Measurements from ENCODE around the gene GLIPR1L1.

Gene GLIPR1L1

DNA sequence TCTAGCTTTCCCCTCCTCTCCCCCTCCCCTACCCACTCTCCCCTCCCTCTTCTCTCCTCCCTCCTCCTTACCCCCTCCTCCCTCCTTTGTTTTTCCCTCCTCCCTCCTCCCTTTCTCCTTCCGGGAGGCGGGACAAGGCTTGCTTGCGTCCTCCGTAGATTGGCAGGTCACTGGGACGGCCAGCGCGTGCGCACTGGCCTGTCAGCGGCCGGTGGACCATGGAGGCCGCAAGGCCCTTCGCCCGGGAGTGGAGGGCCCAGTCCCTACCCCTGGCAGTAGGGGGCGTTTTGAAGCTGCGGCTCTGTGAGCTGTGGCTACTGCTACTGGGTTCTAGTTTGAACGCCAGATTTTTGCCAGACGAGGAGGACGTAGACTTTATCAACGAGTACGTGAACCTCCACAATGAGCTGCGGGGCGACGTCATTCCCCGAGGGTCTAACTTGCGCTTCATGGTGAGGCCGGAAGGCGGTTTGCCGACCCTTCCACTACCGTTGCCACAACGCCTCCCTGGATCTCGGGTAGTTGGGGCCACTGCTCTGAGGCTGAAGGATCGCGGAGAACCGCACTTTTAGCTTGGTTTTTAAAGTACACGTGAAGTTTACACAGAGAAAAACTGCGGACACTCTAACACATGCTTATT is 56.5 kb downstream of the GLIPR1L1 start, which contains the start of gene GLIPR1L2:
TSS of gene GLIPR1L2 (plus strand) at position 191 of the 640 bp plus-strand sequence. CDS start at position 219, 28 bp downstream.
- Histone ChIP-seq H3K36me3 (ENCODE audit: control insufficient read depth in 2 of 2, insufficient read depth in 1 of 2, low read length in 2 of 2) (no peaks in the 10 kb centered on the region), H3K27ac (ENCODE audit: extremely low read depth, low read depth, low read length) (peak within 1 kb of the TSS; percentile 87), H3K4me1 (ENCODE audit: control insufficient read depth, insufficient read depth, low read length) (peaks cover 6% of the 10 kb centered on the region), H3K9me3 (ENCODE audit: control insufficient read depth, insufficient read depth, low read depth, low read length) (no peaks in the 10 kb centered on the region), H3K4me3 (ENCODE audit: low read depth, low read length) (peak within 1 kb of the TSS; percentile 69)
- POLR2A ChIA-PET: interaction anchor here (0.6 to 1.1 kb wide), 6 partner anchors 43 to 1149 kb away, joined by 3 to 5 read pairs (median 4); partner anchors contain the start of genes CAPS2 and GLIPR1
- CTCF ChIA-PET: interaction anchor here (0.5 to 1.6 kb wide), 30 partner anchors 8 to 1894 kb away, joined by 3 to 7 read pairs (median 3); partner anchors contain the start of gene KRR1
- TF ChIP-seq ZNF2 (tag by site-specific recombination; IDR thresholded peaks at IDR 0.05) (peak; percentile 95), ZNF391 (tag by site-specific recombination; IDR thresholded peaks at IDR 0.05; ENCODE audit: borderline replicate concordance, low read depth) (no peak), ZNF596 (tag by site-specific recombination; IDR thresholded peaks at IDR 0.05) (no peak), ZNF324 (tag by site-specific recombination; IDR thresholded peaks at IDR 0.05) (0 out of 2 replicates have a peak, but pooled peaks have one; percentile 27), PRDM1 (tag by site-specific recombination; IDR thresholded peaks at IDR 0.05) (peak; percentile 97), ZNF398 (tag by site-specific recombination; IDR thresholded peaks at IDR 0.05) (peak; percentile 100), ZNF76 (tag by site-specific recombination; IDR thresholded peaks at IDR 0.05; ENCODE audit: borderline replicate concordance, low read depth) (0 out of 2 replicates have a peak, but pooled peaks have one; percentile 47), ZNF184 (tag by site-specific recombination; IDR thresholded peaks at IDR 0.05) (no peak), ZSCAN23 (tag by site-specific recombination; IDR thresholded peaks at IDR 0.05) (no peak), ZNF549 (tag by site-specific recombination; IDR thresholded peaks at IDR 0.05) (no peak), HOXA7 (CRISPR knock-in tag; IDR thresholded peaks at IDR 0.05; ENCODE audit: borderline replicate concordance) (no peak), MYNN (tag by site-specific recombination; IDR thresholded peaks at IDR 0.05; ENCODE audit: borderline replicate concordance) (no peak), ZNF354C (tag by site-specific recombination; IDR thresholded peaks at IDR 0.05; ENCODE audit: borderline replicate concordance, low read depth) (no peak), SETDB1 (IDR thresholded peaks at IDR 0.05; ENCODE audit: insufficient read length, low read length) (no peak), ZNF148 (tag by site-specific recombination; IDR thresholded peaks at IDR 0.05; ENCODE audit: borderline replicate concordance) (no peak), ZEB2 (tag by site-specific recombination; IDR thresholded peaks at IDR 0.05) (0 out of 2 replicates have a peak, but pooled peaks have one; percentile 58), ZNF555 (tag by site-specific recombination; conservative IDR thresholded peaks at IDR 0.05) (no peak), PRDM2 (tag by site-specific recombination; IDR thresholded peaks at IDR 0.05; ENCODE audit: borderline replicate concordance) (no peak), TCF7L2 (IDR thresholded peaks at IDR 0.05; ENCODE audit: borderline replicate concordance, low read depth, low read length) (no peak), ZBTB8A (tag by site-specific recombination; IDR thresholded peaks at IDR 0.05) (peak; percentile 68; the same call in 1 of the 2 replicates), ZNF155 (tag by site-specific recombination; IDR thresholded peaks at IDR 0.05) (no peak), ZBTB20 (tag by site-specific recombination; IDR thresholded peaks at IDR 0.05) (peak; percentile 76; the same call in 1 of the 2 replicates), SP2 (tag by site-specific recombination; IDR thresholded peaks at IDR 0.05) (peak; percentile 97)
- TF ChIP-seq, protein P1, sequence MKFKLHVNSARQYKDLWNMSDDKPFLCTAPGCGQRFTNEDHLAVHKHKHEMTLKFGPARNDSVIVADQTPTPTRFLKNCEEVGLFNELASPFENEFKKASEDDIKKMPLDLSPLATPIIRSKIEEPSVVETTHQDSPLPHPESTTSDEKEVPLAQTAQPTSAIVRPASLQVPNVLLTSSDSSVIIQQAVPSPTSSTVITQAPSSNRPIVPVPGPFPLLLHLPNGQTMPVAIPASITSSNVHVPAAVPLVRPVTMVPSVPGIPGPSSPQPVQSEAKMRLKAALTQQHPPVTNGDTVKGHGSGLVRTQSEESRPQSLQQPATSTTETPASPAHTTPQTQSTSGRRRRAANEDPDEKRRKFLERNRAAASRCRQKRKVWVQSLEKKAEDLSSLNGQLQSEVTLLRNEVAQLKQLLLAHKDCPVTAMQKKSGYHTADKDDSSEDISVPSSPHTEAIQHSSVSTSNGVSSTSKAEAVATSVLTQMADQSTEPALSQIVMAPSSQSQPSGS (tag by site-specific recombination; IDR thresholded peaks at IDR 0.05; ENCODE audit: low read depth): peak; percentile 83
